T-helper 22 cell (primary cell): ENCODE data around the gene SHH.
"Not testable (repeated sequence)": the region's sequence is repeated elsewhere in the genome, so short reads cannot be mapped to it uniquely, and the experiment has no call there.

ENCODE experiments used
- DNase-seq: peaks from one replicate; pipeline ENCODE4 v3.0.0-alpha.2; 2020; ENCODE audit warnings: low read depth

The SHH gene

GRCh38 chr7:155842496-155843265, 30.4 kb upstream of the SHH start:
- no peak for DNase-seq

GRCh38 chr7:155840909-155841308, 28.6 kb upstream of the SHH start:
- no peak for DNase-seq

- no peak for DNase-seq
These were observed 28.1 kb upstream of the SHH start for GRCh38 chr7:155840262-155840885.

- no peak for DNase-seq
These were observed 27.2 kb upstream of the SHH start for GRCh38 chr7:155839461-155839860.

GRCh38 chr7:155838312-155838711, 26.0 kb upstream of the SHH start:
- not testable (repeated sequence) for DNase-seq

GRCh38 chr7:155837126-155837479, 24.8 kb upstream of the SHH start:
- no peak for DNase-seq

GRCh38 chr7:155836216-155837125, 24.2 kb upstream of the SHH start:
- DNase-seq, result no peak

- no peak for DNase-seq
These were observed 23.4 kb upstream of the SHH start for GRCh38 chr7:155835446-155836215.

- no peak for DNase-seq
These were observed 22.3 kb upstream of the SHH start for GRCh38 chr7:155834486-155835048.

GRCh38 chr7:155833651-155834050, 21.4 kb upstream of the SHH start:
- DNase-seq, result no peak

- DNase-seq, result no peak
These were observed 20.3 kb upstream of the SHH start for GRCh38 chr7:155832581-155832981.

GRCh38 chr7:155831807-155832524, 19.7 kb upstream of the SHH start:
- no peak for DNase-seq

- DNase-seq, result no peak
These were observed 18.9 kb upstream of the SHH start for GRCh38 chr7:155830961-155831806.

- DNase-seq, result no peak
These were observed 17.7 kb upstream of the SHH start for GRCh38 chr7:155829796-155830470.

- no peak for DNase-seq
These were observed 13.1 kb upstream of the SHH start for GRCh38 chr7:155825336-155825735.

GRCh38 chr7:155824227-155824886, 12.1 kb upstream of the SHH start:
- DNase-seq, result no peak

GRCh38 chr7:155821851-155822250, 9.6 kb upstream of the SHH start:
- no peak for DNase-seq

- DNase-seq, result no peak
These were observed 8.5 kb upstream of the SHH start for GRCh38 chr7:155820788-155821187.

GRCh38 chr7:155820246-155820645, 8.0 kb upstream of the SHH start:
- DNase-seq, result no peak
